ENCODE data around the gene SLC7A10.
A peak's percentile ranks its signal among the peaks of the same experiment; 100 is the strongest.

Gene SLC7A10

GRCh38 chr19:33255781-33256180, 30.1 kb upstream of the SLC7A10 start:
- FAIRE-seq: no peak
- DNase-seq (ENCODE audit: insufficient read length, low spot score): no peak

GRCh38 chr19:33254245-33254824, 28.7 kb upstream of the SLC7A10 start:
- no peak for FAIRE-seq
- no peak for DNase-seq (ENCODE audit: insufficient read length, low spot score)

DNA sequence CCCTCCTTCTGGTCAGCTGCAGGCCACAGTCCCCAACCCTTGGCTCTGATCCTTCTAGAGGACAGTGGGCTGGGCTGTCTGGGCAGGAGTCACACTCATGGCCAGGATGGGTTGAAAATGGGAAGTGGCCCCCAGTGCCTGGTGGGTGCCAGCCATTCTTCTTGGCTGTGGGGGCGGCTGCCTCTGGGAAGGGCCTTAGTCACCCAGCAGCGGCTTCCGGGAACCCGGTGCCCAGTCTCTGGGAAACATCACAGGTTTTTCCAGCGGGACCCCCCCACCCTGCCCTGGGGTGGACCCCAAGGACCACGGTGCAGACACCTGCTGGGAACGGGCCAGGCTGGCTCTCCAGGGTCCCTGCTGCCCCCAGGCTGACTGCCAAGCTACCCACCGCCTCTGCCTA, 27.3 kb upstream of the SLC7A10 start:
- DNase-seq (ENCODE audit: insufficient read length, low spot score): no peak
- no peak for FAIRE-seq

GRCh38 chr19:33252418-33252962, 26.8 kb upstream of the SLC7A10 start:
- no peak for DNase-seq (ENCODE audit: insufficient read length, low spot score)
- no peak for FAIRE-seq

GRCh38 chr19:33251526-33252090, 26.0 kb upstream of the SLC7A10 start:
- DNase-seq (ENCODE audit: insufficient read length, low spot score) (no peak), FAIRE-seq (no peak)

DNA sequence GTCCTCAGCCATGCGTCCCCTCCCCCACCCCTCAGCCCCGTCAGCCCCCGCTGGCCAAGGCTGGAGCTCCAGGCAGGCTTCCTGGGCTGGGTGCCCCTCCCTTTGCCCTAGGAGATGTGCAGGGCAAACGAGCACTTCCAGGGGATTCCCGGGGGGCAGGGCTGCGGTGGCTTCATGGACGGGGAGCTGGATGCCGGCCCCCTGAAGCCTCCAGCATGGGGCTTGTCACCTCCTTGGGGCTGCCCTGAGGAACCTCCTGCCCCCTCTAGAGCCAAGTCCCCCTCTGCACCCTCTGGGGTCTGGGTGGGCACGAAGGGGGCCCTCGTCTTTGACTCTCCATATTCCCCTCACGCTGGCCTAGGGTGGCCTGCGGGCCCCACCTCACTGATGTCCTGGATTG, 25.4 kb upstream of the SLC7A10 start:
- DNase-seq (ENCODE audit: insufficient read length, low spot score) (no peak), FAIRE-seq (no peak)

DNA sequence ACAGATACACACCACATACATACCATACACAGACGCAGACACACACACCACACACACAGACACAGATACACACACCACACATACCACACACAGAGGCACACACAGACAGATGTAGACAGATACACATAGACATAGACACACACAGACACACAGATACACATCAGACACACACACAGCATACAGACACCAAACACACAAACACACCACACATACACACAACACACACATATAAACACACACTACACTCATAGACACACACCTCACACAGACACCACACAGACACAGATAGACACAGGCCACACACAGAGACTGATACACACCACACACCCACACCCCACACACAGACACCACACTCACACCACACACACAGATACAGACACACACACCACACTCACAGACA, 24.9 kb upstream of the SLC7A10 start:
- FAIRE-seq: no peak
- DNase-seq (ENCODE audit: insufficient read length, low spot score): no peak

GRCh38 chr19:33249740-33250366, 24.2 kb upstream of the SLC7A10 start:
- peak; percentile 69 for FAIRE-seq

DNA sequence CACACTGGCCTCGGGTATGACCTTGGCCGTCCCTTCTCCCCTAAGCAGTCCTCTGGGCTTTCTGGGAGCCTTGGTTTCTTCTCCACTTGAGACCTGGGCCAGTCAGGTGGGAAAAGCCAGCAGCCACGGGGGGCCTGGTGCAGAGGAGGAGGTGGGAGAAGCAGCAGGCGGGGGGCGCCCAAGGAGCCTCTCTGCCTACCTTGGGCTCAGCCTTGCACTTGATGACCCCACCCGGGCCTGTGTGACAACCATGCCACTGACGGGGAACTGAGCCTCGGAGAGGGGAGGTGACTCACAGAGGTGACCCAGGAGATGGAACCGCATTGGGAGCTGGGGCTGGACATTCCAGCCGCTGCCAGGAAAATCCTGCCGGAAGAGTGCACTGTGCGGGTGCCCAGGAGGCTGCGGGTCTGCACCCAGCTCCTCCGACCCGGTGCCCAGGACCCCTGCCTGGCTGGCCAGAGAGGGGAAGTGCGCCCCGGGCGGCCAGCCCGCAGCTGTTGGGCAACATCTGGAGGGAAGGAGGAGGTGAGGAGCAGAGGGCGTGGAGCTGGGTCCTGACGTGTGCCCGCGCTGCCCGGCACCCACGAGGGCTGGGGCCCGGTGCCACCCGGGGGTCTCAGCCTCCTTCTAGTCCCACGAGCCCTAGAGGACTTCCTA, 23.4 kb upstream of the SLC7A10 start:
- no peak for FAIRE-seq
- no peak for DNase-seq (ENCODE audit: insufficient read length, low spot score)

More at GRCh38 chr19:33249740-33250366, 24.2 kb upstream of the SLC7A10 start:
- no peak for DNase-seq (ENCODE audit: insufficient read length, low spot score)

GRCh38 chr19:33248553-33248953, 22.9 kb upstream of the SLC7A10 start:
- DNase-seq (ENCODE audit: insufficient read length, low spot score) (no peak), FAIRE-seq (no peak)

DNA sequence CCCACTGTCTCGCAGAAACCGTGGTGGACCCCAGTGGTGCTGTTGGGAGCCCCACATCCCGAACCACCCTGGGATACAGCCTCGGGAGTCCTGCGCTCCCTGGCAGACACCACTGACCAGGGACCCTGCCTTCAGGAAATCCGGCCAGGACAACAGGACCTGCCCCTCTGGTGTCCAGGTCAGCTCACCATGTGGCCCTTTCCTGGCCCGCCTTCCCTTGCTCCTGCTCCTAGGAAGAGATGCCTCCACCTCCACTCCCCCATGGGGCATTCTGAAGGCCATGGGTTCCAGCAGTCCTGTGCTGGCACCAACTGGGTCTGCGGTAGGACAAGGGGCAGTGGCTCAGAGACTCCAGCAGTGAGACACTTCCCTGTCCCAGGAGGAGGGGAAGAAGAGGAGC, 22.5 kb upstream of the SLC7A10 start:
- FAIRE-seq (no peak), DNase-seq (ENCODE audit: insufficient read length, low spot score) (no peak)

GRCh38 chr19:33247441-33247819, 21.8 kb upstream of the SLC7A10 start:
- no peak for FAIRE-seq
- no peak for DNase-seq (ENCODE audit: insufficient read length, low spot score)

DNA sequence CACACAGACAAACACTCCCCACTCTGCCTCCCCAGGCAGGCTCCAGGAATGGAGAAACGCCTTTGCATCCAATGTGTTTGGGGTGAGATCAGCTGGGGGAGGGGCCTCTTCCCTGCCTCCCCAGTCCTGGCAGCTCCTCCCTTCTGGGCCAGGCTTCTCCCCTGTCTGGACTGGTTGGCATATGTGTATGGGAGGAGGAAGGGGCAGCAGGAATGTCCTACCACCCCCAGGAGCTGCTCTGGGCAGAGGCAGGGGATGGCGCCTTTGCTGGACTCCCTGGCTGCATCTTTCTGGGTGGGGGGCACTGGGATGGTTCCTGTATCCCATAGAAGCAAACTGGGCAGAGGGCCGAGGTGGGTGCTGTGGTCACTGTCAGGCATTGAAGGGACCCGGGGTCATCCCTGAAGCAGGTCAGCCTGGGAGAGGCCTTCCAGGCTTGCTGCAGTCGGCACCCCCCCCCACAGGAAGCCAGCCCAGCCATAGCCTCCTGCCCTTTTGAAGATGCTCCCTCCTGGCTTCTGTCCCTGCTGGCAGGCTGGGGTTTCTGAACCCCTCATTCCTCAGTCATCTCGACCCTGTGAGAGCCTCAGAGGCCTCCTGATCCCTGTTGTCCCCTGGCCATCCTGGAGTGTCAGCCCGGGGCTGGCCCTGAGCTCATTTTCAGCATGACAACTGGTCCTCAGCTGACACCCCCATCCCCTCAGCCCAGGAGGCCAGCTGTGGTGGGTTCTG, 21.2 kb upstream of the SLC7A10 start:
- FAIRE-seq (no peak), DNase-seq (ENCODE audit: insufficient read length, low spot score) (no peak)

GRCh38 chr19:33245948-33246708, 20.5 kb upstream of the SLC7A10 start:
- DNase-seq (ENCODE audit: insufficient read length, low spot score) (no peak), FAIRE-seq (no peak)

GRCh38 chr19:33242911-33243310, 17.3 kb upstream of the SLC7A10 start:
- DNase-seq (ENCODE audit: insufficient read length, low spot score) (no peak), FAIRE-seq (no peak)

DNA sequence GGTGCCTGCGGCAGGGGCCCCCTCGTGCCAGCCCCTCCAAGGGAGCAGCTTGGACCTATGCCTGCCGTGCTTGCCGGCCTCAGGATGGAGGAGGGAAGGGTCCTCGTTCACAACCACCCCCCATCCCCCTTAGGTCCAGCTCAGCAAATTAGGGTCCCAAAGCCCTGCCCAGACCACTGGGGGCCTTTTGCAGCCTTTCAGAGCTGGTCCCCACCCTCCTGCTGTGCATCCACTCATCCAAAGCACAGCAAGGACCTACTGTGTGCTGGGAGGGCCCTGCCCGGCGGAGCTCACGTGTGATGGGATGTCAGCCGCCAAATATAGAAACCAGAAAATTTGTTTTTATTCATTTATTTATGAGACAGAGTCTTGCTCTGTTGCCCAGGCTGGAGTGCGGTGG, 16.5 kb upstream of the SLC7A10 start:
- FAIRE-seq (no peak), DNase-seq (ENCODE audit: insufficient read length, low spot score) (no peak)

- FAIRE-seq: no peak
- no peak for DNase-seq (ENCODE audit: insufficient read length, low spot score)
Observed at GRCh38 chr19:33241530-33242101, 16.0 kb upstream of the SLC7A10 start.

- DNase-seq (ENCODE audit: insufficient read length, low spot score) (no peak), FAIRE-seq (no peak)
Observed at GRCh38 chr19:33241091-33241529, 15.5 kb upstream of the SLC7A10 start.

GRCh38 chr19:33240181-33240771, 14.6 kb upstream of the SLC7A10 start:
- FAIRE-seq (no peak), DNase-seq (ENCODE audit: insufficient read length, low spot score) (no peak)

All from GM19239 (cell line).